Left lung (tissue), 10 donors: ENCODE measurements around the gene RBM33. TPM values are rescaled to one million over a fixed set of nuclear protein-coding genes. Genes with fewer than 3 reads are reported as not detected.

Experiments
- ATAC-seq: fragments of 200-7000 bp; cut with Tn5 transposase; one replicate; pipeline ENCODE4 v1.9.1; 2020; ENCODE audit warnings: moderate library complexity
- DNase-seq, 4 donors: peaks; one replicate each; pipeline ENCODE4 v3.0.0-alpha.2; 2013 to 2020
- H3K27ac ChIP-seq, 2 donors: fragments of 200-600 bp; sonication (generic) in 1 of 2; one replicate each; pipeline versions ENCODE4 v1.5.0 to v1.8.0; 2020 to 2021
- H3K27me3 ChIP-seq, 2 donors: fragments of 200-600 bp; sonication (generic) in 1 of 2; one replicate each; pipeline versions ENCODE4 v1.5.0 to v1.8.0; 2020 to 2021
- H3K36me3 ChIP-seq, 2 donors: fragments of 200-600 bp; sonication (generic) in 1 of 2; one replicate each; pipeline versions ENCODE4 v1.5.0 to v1.8.0; 2020 to 2021
- H3K4me1 ChIP-seq, 2 donors: fragments of 200-600 bp; one replicate each; pipeline ENCODE4 v1.8.0; 2021
- H3K4me3 ChIP-seq, 2 donors: fragments of 200-600 bp; sonication (generic) in 1 of 2; one replicate each; pipeline versions ENCODE4 v1.5.0 to v1.8.0; 2020 to 2021; ENCODE audit warnings: mild to moderate bottlenecking in 1 of 2
- H3K9me3 ChIP-seq, 2 donors: fragments of 200-600 bp; sonication (generic) in 1 of 2; one replicate each; pipeline versions ENCODE4 v1.5.0 to v1.8.0; 2020 to 2021
- CTCF ChIP-seq, 2 donors: fragments of 200-600 bp; sonication (generic) in 1 of 2; IDR thresholded peaks; one replicate each; pipeline versions ENCODE4 v1.5.0 to v1.8.0; 2021; ENCODE audit warnings: antibody characterized with exemption in 2 of 2
- intact Hi-C, 2 donors: fragments of 100-400 bp; cut with DNase I; formaldehyde crosslinking; loops; one replicate each; pipeline versions ENCODE4 v1.11.2 to v1.14.2; 2022
- polyA plus RNA-seq, 6 donors: library from polyadenylated mRNA; unstranded; fragments of 120-200 nt; gene quantifications; one replicate each; pipeline ENCODE4 v1.2.1, GENCODE V29; 2013; ENCODE audit not compliant: insufficient read length in 6 of 6
- total RNA-seq, 2 donors: library from RNA; stranded (reverse); fragmentation: NEBNext Ultra II Directional; extraction: Animal tissue kit (Norgen Biotek cat#: 25700); gene quantifications; one replicate each; pipeline ENCODE4 v1.2.1, GENCODE V29; 2021
- donor health status: DM: no; HTN: yes; CAD: no.
- donor health status: DM: no; HTN: no; CAD: no.

Gene RBM33
- total and polyA plus RNA-seq, 8 donors = 35.2 to 56.4 (median 45.0) TPM

- no peaks in the 10 kb centered on the region for H3K4me1 ChIP-seq
- no peak for DNase-seq
- TF ChIP-seq CTCF (IDR thresholded peaks at IDR 0.05) = no peak
- H3K4me3 ChIP-seq = no peak overlapping the region
- no peaks in the 10 kb centered on the region for H3K27me3 ChIP-seq
- intact Hi-C loops = no loop called here
- H3K9me3 ChIP-seq = no peaks in the 10 kb centered on the region
- H3K36me3 ChIP-seq = peaks cover 4 to 37% of the 10 kb centered on the region in 2 donors
- ATAC-seq = no peak
- no peak overlapping the region for H3K27ac ChIP-seq
These were observed 54.7 kb downstream of the RBM33 start for GRCh38 chr7:155699180-155699579.

- DNase-seq = no peak
- no peak for ATAC-seq
- H3K27ac ChIP-seq = no peak overlapping the region
- H3K27me3 ChIP-seq = no peaks in the 10 kb centered on the region
- no peak overlapping the region for H3K4me3 ChIP-seq
- no peaks in the 10 kb centered on the region for H3K4me1 ChIP-seq
- intact Hi-C loops = no loop called here
- peaks cover 4 to 52% of the 10 kb centered on the region in 2 donors for H3K36me3 ChIP-seq
- no peaks in the 10 kb centered on the region for H3K9me3 ChIP-seq
- TF ChIP-seq CTCF (IDR thresholded peaks at IDR 0.05) = no peak
These were observed 56.4 kb downstream of the RBM33 start for GRCh38 chr7:155700847-155701246.

- H3K4me1 ChIP-seq = no peaks in the 10 kb centered on the region
- intact Hi-C loops = no loop called here
- H3K36me3 ChIP-seq = peaks cover 4 to 64% of the 10 kb centered on the region in 2 donors
- DNase-seq (no peak), ATAC-seq (no peak)
- no peaks in the 10 kb centered on the region for H3K27me3 ChIP-seq
- H3K27ac ChIP-seq = no peak overlapping the region
- H3K4me3 ChIP-seq = no peak overlapping the region
- TF ChIP-seq CTCF (IDR thresholded peaks at IDR 0.05) = no peak
- no peaks in the 10 kb centered on the region for H3K9me3 ChIP-seq
These were observed 57.6 kb downstream of the RBM33 start for GRCh38 chr7:155701972-155702544.

GRCh38 chr7:155702616-155703015 is 58.2 kb downstream of the RBM33 start:
- no peak overlapping the region for H3K4me3 ChIP-seq
- DNase-seq (no peak), ATAC-seq (no peak)
- no peak overlapping the region for H3K27ac ChIP-seq
- peaks cover 4 to 70% of the 10 kb centered on the region in 2 donors for H3K36me3 ChIP-seq
- no peaks in the 10 kb centered on the region for H3K27me3 ChIP-seq
- H3K9me3 ChIP-seq = no peaks in the 10 kb centered on the region
- H3K4me1 ChIP-seq = no peaks in the 10 kb centered on the region
- intact Hi-C loops = no loop called here
- TF ChIP-seq CTCF (IDR thresholded peaks at IDR 0.05) = no peak

GRCh38 chr7:155705623-155706360 is 61.3 kb downstream of the RBM33 start:
- no peak for ATAC-seq
- Histone ChIP-seq H3K36me3 (peaks cover 4 to 99% of the 10 kb centered on the region in 2 donors), H3K27ac (no peak overlapping the region), H3K9me3 (no peaks in the 10 kb centered on the region), H3K4me3 (no peak overlapping the region), H3K4me1 (no peaks in the 10 kb centered on the region), H3K27me3 (no peaks in the 10 kb centered on the region)
- TF ChIP-seq CTCF (IDR thresholded peaks at IDR 0.05) = no peak
- intact Hi-C loops = no loop called here
- no peak for DNase-seq
